Esophagus muscularis mucosa (tissue), 4 donors: ENCODE results near the gene SLC35B4. TPM values are rescaled to one million over a fixed set of nuclear protein-coding genes. Genes with fewer than 3 reads are reported as not detected.

Experiments used
- DNase-seq: peaks from one replicate; pipeline ENCODE4 v3.0.0-alpha.2; 2017; ENCODE audit errors: extremely low spot score
- H3K27ac ChIP-seq, 4 donors: fragments of 200-600 bp; sonication (generic); replicated peaks in 1 of 4; 1 replicate in 3 of 4; 2 replicates in 1 of 4; pipeline ENCODE4 v1.5.1; 2016 to 2019; ENCODE audit warnings: mild to moderate bottlenecking in 1 of 4
- H3K27me3 ChIP-seq, 4 donors: fragments of 200-600 bp; sonication (generic); one replicate each; pipeline versions ENCODE4 v1.5.1 to v1.6.0; 2016 to 2019
- H3K36me3 ChIP-seq, 4 donors: fragments of 200-600 bp; sonication (generic); one replicate each; pipeline ENCODE4 v1.5.1; 2016 to 2019
- H3K4me1 ChIP-seq, 4 donors: fragments of 200-600 bp; sonication (generic); one replicate each; pipeline ENCODE4 v1.5.1; 2016 to 2019
- H3K4me3 ChIP-seq, 4 donors: fragments of 200-600 bp; sonication (generic); 1 replicate in 2 of 4; 2 replicates in 2 of 4; pipeline ENCODE4 v1.5.1; 2016 to 2019; ENCODE audit warnings: mild to moderate bottlenecking in 4 of 4, moderate library complexity in 1 of 4
- H3K9me3 ChIP-seq, 4 donors: fragments of 200-600 bp; sonication (generic); 1 replicate in 3 of 4; 2 replicates in 1 of 4; pipeline ENCODE4 v1.5.1; 2016 to 2019
- CTCF ChIP-seq, 3 experiments: fragments of 200-600 bp in 2 of 3; fragments of 450-650 bp in 1 of 3; sonication (generic) in 2 of 3; IDR thresholded peaks; one replicate each; pipeline ENCODE4 v1.5.1; 2017 to 2019; ENCODE audit warnings: antibody characterized with exemption in 3 of 3, mild to moderate bottlenecking in 2 of 3, moderate library complexity in 1 of 3
- EP300 ChIP-seq: sonication (generic); formaldehyde crosslinking; IDR thresholded peaks from one replicate; pipeline ENCODE4 v1.6.1; 2017; ENCODE audit warnings: antibody characterized with exemption
- POLR2A ChIP-seq: fragments of 450-650 bp; IDR thresholded peaks from one replicate; pipeline ENCODE4 v1.6.1; 2017; ENCODE audit warnings: antibody characterized with exemption, moderate library complexity, mild to moderate bottlenecking, low read depth
- POLR2AphosphoS5 ChIP-seq, 2 donors: sonication (generic); formaldehyde crosslinking; IDR thresholded peaks; one replicate each; pipeline ENCODE4 v1.6.1; 2017; ENCODE audit warnings: antibody characterized with exemption in 2 of 2
- WGBS: methylation state at CpG from one replicate; pipeline ENCODE4 v1.1.5; 2018; 5-methylcytosine and 5-hydroxymethylcytosine counted together
- intact Hi-C: fragments of 100-400 bp; cut with DNase I; formaldehyde crosslinking; loops from one replicate; pipeline ENCODE4 v1.15.1; 2023
- total RNA-seq, 4 donors: library from RNA; depleted of rRNA; stranded (reverse); fragments of >200 nt; gene quantifications; one replicate each; pipeline versions ENCODE4 v1.1.0 to v1.2.1, GENCODE V29; 2016

Gene SLC35B4
- total RNA-seq, 4 donors from 2014 or later, result 6.6 to 8.6 (median 7.9) TPM

- no peak for DNase-seq
- 75% methylated on average over 12 of the region's 12 CpGs for WGBS
These were observed 23.6 kb downstream of the SLC35B4 start for GRCh38 chr7:134293002-134293740.

GRCh38 chr7:134290286-134290685 is 26.4 kb downstream of the SLC35B4 start:
- DNase-seq, result no peak
- Histone ChIP-seq H3K9me3 (no peaks in the 10 kb centered on the region), H3K27me3 (no peaks in the 10 kb centered on the region), H3K36me3 (peaks cover 7 to 40% (median 19%) of the 10 kb centered on the region in 4 donors), H3K4me1 (peaks cover 0 to 25% (median 19%) of the 10 kb centered on the region in 4 donors), H3K4me3 (no peak overlapping the region), H3K27ac (no peak overlapping the region)
- TF ChIP-seq EP300 (no peak), CTCF (IDR thresholded peaks at IDR 0.05) (no peak), POLR2AphosphoS5 (IDR thresholded peaks at IDR 0.05) (no peak)
- WGBS, result 66% methylated on average over 3 of the region's 3 CpGs
- intact Hi-C loops, result no loop called here

More at GRCh38 chr7:134293002-134293740, 23.6 kb downstream of the SLC35B4 start:
- TF ChIP-seq POLR2AphosphoS5 (IDR thresholded peaks at IDR 0.05) (no peak), POLR2A (no peak), CTCF (IDR thresholded peaks at IDR 0.05) (no peak), EP300 (no peak)
- Histone ChIP-seq H3K4me1 (peaks cover 0 to 29% (median 22%) of the 10 kb centered on the region in 4 donors), H3K4me3 (no peak overlapping the region), H3K9me3 (no peaks in the 10 kb centered on the region), H3K27ac (no peak overlapping the region), H3K27me3 (no peaks in the 10 kb centered on the region), H3K36me3 (peaks cover 13 to 58% (median 31%) of the 10 kb centered on the region in 4 donors)
- intact Hi-C loops, result no loop called here

GRCh38 chr7:134289841-134290240 is 26.9 kb downstream of the SLC35B4 start:
- H3K27ac ChIP-seq, result no peak overlapping the region
- 72% methylated on average over 2 of the region's 2 CpGs for WGBS
- H3K4me1 ChIP-seq, result peaks cover 0 to 25% (median 19%) of the 10 kb centered on the region in 4 donors
- intact Hi-C loops, result no loop called here
- H3K9me3 ChIP-seq, result no peaks in the 10 kb centered on the region
- H3K36me3 ChIP-seq, result peaks cover 5 to 35% (median 15%) of the 10 kb centered on the region in 4 donors
- TF ChIP-seq POLR2A, result no peak
- TF ChIP-seq POLR2AphosphoS5 (IDR thresholded peaks at IDR 0.05), result no peak
- no peak for TF ChIP-seq EP300
- TF ChIP-seq CTCF (IDR thresholded peaks at IDR 0.05), result no peak
- DNase-seq, result no peak
- H3K4me3 ChIP-seq, result no peak overlapping the region
- H3K27me3 ChIP-seq, result no peaks in the 10 kb centered on the region

GRCh38 chr7:134289423-134289822 is 27.3 kb downstream of the SLC35B4 start:
- WGBS, result 67% methylated on average over 7 of the region's 7 CpGs
- Histone ChIP-seq H3K36me3 (peaks cover 1 to 31% (median 10%) of the 10 kb centered on the region in 4 donors), H3K27ac (no peak overlapping the region), H3K9me3 (no peaks in the 10 kb centered on the region), H3K27me3 (no peaks in the 10 kb centered on the region), H3K4me3 (no peak overlapping the region), H3K4me1 (peaks cover 0 to 25% (median 19%) of the 10 kb centered on the region in 4 donors)
- DNase-seq, result no peak
- intact Hi-C loops, result no loop called here
- no peak for TF ChIP-seq POLR2AphosphoS5 (IDR thresholded peaks at IDR 0.05)
- TF ChIP-seq CTCF (IDR thresholded peaks at IDR 0.05), result no peak
- TF ChIP-seq POLR2A, result no peak
- no peak for TF ChIP-seq EP300
